AG09309 (cell line): ENCODE measurements around the gene PNMA1.

ENCODE experiments used
- DNase-seq: peaks from one replicate; pipeline ENCODE4 v3.0.0-alpha.2; 2010; ENCODE audit warnings: low read depth
- H3K4me3 ChIP-seq: 2 replicates; pipeline ENCODE4 v1.5.1; 2011; ENCODE audit warnings: mild to moderate bottlenecking, low read depth, low read length, moderate library complexity; ENCODE audit not compliant: control insufficient read depth
- TF ChIP-seq, protein P1 (sequence below): IDR thresholded peaks from 2 replicates; pipeline ENCODE4 v1.5.1; 2011; ENCODE audit warnings: mild to moderate bottlenecking, low read depth, low read length, inconsistent platforms; ENCODE audit not compliant: insufficient read depth, control insufficient read depth; ENCODE audit errors: missing control alignments

Gene PNMA1

DNA sequence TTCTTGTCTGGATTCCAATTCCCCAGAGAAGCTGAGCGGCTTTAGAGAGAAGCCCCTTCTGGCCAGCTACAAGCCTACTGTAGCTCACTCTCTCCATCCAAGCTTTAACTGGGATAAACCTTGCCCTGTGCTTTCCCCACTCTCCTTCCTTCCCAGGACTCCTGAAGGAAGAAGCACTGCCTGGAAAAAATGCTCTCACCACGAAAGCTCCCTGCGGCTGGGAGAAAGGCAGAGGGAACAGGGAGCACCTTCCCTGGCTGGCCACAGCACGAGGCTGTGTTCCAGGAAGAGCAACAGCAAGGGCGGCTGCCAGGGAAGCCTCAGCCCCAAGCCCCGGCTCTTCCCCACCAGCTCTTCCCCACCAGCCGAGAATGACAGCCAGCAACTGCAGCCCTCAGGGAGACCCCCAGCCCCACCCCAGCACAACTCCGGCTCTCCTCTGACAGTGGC lies 40.8 kb upstream of the PNMA1 start:
- no peak for DNase-seq
- TF ChIP-seq, protein P1, sequence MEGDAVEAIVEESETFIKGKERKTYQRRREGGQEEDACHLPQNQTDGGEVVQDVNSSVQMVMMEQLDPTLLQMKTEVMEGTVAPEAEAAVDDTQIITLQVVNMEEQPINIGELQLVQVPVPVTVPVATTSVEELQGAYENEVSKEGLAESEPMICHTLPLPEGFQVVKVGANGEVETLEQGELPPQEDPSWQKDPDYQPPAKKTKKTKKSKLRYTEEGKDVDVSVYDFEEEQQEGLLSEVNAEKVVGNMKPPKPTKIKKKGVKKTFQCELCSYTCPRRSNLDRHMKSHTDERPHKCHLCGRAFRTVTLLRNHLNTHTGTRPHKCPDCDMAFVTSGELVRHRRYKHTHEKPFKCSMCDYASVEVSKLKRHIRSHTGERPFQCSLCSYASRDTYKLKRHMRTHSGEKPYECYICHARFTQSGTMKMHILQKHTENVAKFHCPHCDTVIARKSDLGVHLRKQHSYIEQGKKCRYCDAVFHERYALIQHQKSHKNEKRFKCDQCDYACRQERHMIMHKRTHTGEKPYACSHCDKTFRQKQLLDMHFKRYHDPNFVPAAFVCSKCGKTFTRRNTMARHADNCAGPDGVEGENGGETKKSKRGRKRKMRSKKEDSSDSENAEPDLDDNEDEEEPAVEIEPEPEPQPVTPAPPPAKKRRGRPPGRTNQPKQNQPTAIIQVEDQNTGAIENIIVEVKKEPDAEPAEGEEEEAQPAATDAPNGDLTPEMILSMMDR, result no peak
- H3K4me3 ChIP-seq, result no peak overlapping the region; the same call in 1 of the 2 replicates

GRCh38 chr14:73753887-73754795 lies 40.0 kb upstream of the PNMA1 start:
- TF ChIP-seq, protein P1, result no peak
- DNase-seq, result no peak

GRCh38 chr14:73753124-73753886 lies 39.1 kb upstream of the PNMA1 start:
- H3K4me3 ChIP-seq, result no peak overlapping the region
- DNase-seq, result no peak
- TF ChIP-seq, protein P1, result no peak

More at GRCh38 chr14:73753887-73754795, 40.0 kb upstream of the PNMA1 start:
- H3K4me3 ChIP-seq, result peak overlapping the region; percentile 9

DNA sequence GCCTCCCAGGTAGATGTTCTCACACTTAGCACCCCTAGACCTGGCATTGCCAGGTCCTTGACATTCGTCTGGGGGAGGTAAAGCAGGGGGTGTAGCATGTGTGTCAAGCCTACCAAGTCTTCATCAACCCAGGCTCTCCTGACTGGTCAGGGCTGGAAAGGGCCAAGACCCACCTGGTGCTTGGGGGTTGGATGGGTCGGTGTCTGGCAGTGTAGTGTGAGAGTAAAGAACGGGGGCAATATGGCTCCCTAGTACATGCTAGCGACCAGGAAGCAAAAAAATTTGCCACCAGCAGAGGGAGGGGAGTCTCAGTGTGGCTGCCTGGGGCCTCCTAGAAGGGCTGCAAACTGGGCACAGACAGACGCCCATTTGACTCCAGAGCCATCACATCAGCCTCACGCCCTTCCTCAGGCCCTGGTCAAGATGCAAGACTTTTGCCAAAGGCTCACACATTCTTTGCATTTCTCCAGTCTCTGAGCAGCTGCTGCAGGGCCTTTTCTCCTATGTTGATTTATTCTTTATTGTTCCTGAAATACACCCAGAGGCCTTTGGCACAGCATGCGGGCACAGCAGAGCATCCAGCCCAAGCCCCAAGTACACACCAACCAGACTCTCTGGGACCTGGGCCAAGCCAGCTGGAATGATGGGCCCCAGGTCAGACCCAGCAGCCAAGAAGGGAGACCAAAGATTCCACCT lies 38.3 kb upstream of the PNMA1 start:
- no peak overlapping the region for H3K4me3 ChIP-seq
- TF ChIP-seq, protein P1, result peak; percentile 38
- DNase-seq, result peak; percentile 63

GRCh38 chr14:73751157-73751691 lies 37.0 kb upstream of the PNMA1 start:
- DNase-seq, result no peak
- H3K4me3 ChIP-seq, result no peak overlapping the region
- TF ChIP-seq, protein P1, result no peak

- no peak for DNase-seq
- TF ChIP-seq, protein P1, result no peak
- H3K4me3 ChIP-seq, result no peak overlapping the region
Measured at GRCh38 chr14:73750531-73750901, 36.3 kb upstream of the PNMA1 start.
